Peyer's patch (tissue), 4 donors: ENCODE data around the gene BST1.

Source experiments
- CTCF ChIP-seq, 6 experiments: fragments of 450-650 bp in 4 of 6; fragments of 200-600 bp in 2 of 6; sonication (generic) in 1 of 6; IDR thresholded peaks; one replicate each; pipeline ENCODE4 v1.5.1; 2017 to 2019; ENCODE audit warnings: antibody characterized with exemption in 6 of 6, mild to moderate bottlenecking in 3 of 6, moderate library complexity in 1 of 6
- POLR2A ChIP-seq, 2 donors: fragments of 450-650 bp; IDR thresholded peaks; one replicate each; pipeline ENCODE4 v1.5.1; 2017; ENCODE audit warnings: antibody characterized with exemption in 2 of 2, mild to moderate bottlenecking in 2 of 2, moderate library complexity in 2 of 2

DNA sequence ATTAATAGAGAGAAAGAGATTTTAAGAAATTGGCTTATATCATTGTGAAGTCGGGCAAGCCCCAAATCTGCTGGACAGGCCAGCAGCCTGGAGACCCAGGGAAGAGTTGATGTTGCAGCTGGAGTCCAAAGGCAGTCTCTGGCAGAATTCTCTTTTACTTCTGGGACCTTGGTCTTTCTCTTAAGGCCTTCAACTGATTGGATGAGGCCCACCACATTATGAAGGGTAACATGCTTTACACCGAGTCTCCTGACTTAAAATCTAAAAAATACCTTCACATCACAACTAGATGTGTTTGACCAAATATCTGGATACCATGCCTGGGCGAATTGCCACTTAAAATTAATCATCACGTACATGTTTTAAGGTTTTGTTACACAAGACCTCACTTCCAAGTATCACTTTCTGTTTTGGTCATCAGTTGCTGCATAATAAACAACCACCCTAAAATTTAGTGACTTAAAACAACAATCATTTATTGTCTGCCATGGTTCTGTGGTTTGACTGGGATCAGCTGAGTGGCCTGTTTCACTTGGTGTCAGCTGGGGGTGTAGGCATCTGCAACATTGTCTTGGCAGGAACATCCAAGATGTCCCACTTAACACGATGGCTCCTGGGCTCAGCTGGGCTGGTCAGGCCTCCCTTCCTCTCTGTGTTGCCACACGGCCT lies 78.7 kb downstream of the BST1 start:
- TF ChIP-seq CTCF (IDR thresholded peaks at IDR 0.05): no peak
- no peak for TF ChIP-seq POLR2A (IDR thresholded peaks at IDR 0.05)
